Measurements from ENCODE around the gene ARID3C. TPM values are rescaled to one million over a fixed set of nuclear protein-coding genes. Genes with fewer than 3 reads are reported as not detected.

Gene ARID3C
- total and polyA plus RNA-seq, 2 experiments from 2014 or later = 0.49 TPM; not detected in 1

- Histone ChIP-seq H3K36me3 (ENCODE audit: insufficient read depth) (no peaks in the 10 kb centered on the region), H3K27me3 (ENCODE audit: insufficient read depth) (peaks cover 71% of the 10 kb centered on the region), H3K4me1 (ENCODE audit: insufficient read depth) (peaks cover 48% of the 10 kb centered on the region), H3K9me2 (ENCODE audit: insufficient read depth) (no peaks in the 10 kb centered on the region), H3K27ac (ENCODE audit: low read depth) (no peak overlapping the region), H3K4me2 (peak overlapping the region; percentile 90), H3K4me3 (peak overlapping the region; percentile 62), H3K79me2 (replicated peaks; ENCODE audit: insufficient read depth) (no peaks in the 10 kb centered on the region), H3F3A (replicated peaks; ENCODE audit: low read depth) (peaks cover 11% of the 10 kb centered on the region; the same call in 1 of the 2 replicates), H4K20me1 (replicated peaks; ENCODE audit: insufficient read depth) (peaks cover 7% of the 10 kb centered on the region; the same call in 1 of the 2 replicates), H2AFZ (peak overlapping the region; percentile 89; the same call in 1 of the 2 replicates)
- Mint-ChIP-seq H3K4me3 (peak overlapping the region; percentile 69), H3K4me1 (peaks cover 54% of the 10 kb centered on the region), H3K9me3 (no peaks in the 10 kb centered on the region), H3K36me3 (ENCODE audit: low read depth) (no peaks in the 10 kb centered on the region), H3K27ac (no peak overlapping the region), H3K27me3 (ENCODE audit: insufficient read depth, low read depth, poor library complexity) (peaks cover 54% of the 10 kb centered on the region)
- DNase-seq (ENCODE audit: low spot score) = peak; percentile 81
- ATAC-seq = peak; percentile 42
- no peak for TF ChIP-seq JUNB (IDR thresholded peaks at IDR 0.05; ENCODE audit: unreplicated experiment)
- TF ChIP-seq ETS1 (IDR thresholded peaks at IDR 0.05) = no peak
- no peak for TF ChIP-seq REST (IDR thresholded peaks at IDR 0.05; ENCODE audit: unreplicated experiment)
- TF ChIP-seq STAT1 (IDR thresholded peaks at IDR 0.05; ENCODE audit: unreplicated experiment) = no peak
- no peak for TF ChIP-seq ZNF114 (CRISPR knock-in tag; IDR thresholded peaks at IDR 0.05)
- TF ChIP-seq CREB1 (CRISPR knock-in tag; IDR thresholded peaks at IDR 0.05; ENCODE audit: low read depth) = no peak
These were observed 51.2 kb downstream of the ARID3C start for GRCh38 chr9:34577400-34578240.

GRCh38 chr9:34576597-34577399 lies 52.1 kb downstream of the ARID3C start:
- Histone ChIP-seq H3K9me2 (ENCODE audit: insufficient read depth) (no peaks in the 10 kb centered on the region), H3K4me1 (ENCODE audit: insufficient read depth) (peaks cover 48% of the 10 kb centered on the region), H3F3A (replicated peaks; ENCODE audit: low read depth) (peaks cover 11% of the 10 kb centered on the region; the same call in 1 of the 2 replicates), H3K36me3 (ENCODE audit: insufficient read depth) (no peaks in the 10 kb centered on the region), H3K27ac (ENCODE audit: low read depth) (no peak overlapping the region), H2AFZ (peak overlapping the region; percentile 76; the same call in 1 of the 2 replicates), H3K4me2 (peak overlapping the region; percentile 90), H3K27me3 (ENCODE audit: insufficient read depth) (peaks cover 63% of the 10 kb centered on the region), H3K79me2 (replicated peaks; ENCODE audit: insufficient read depth) (no peaks in the 10 kb centered on the region), H3K4me3 (peak overlapping the region; percentile 62), H4K20me1 (replicated peaks; ENCODE audit: insufficient read depth) (peaks cover 7% of the 10 kb centered on the region; the same call in 1 of the 2 replicates)
- Mint-ChIP-seq H3K4me1 (peaks cover 54% of the 10 kb centered on the region), H3K4me3 (peak overlapping the region; percentile 69), H3K27ac (no peak overlapping the region), H3K27me3 (ENCODE audit: insufficient read depth, low read depth, poor library complexity) (peaks cover 51% of the 10 kb centered on the region), H3K9me3 (no peaks in the 10 kb centered on the region), H3K36me3 (ENCODE audit: low read depth) (no peaks in the 10 kb centered on the region)
- peak; percentile 38 for ATAC-seq
- DNase-seq (ENCODE audit: low spot score) = peak; percentile 78
- TF ChIP-seq REST (IDR thresholded peaks at IDR 0.05; ENCODE audit: unreplicated experiment) (peak; percentile 50), EZH2 (IDR thresholded peaks at IDR 0.05; ENCODE audit: low read depth, unreplicated experiment) (peak; percentile 56), CTCF (conservative IDR thresholded peaks at IDR 0.05; ENCODE audit: low read depth in 2 of 2) (no peak)

Measured in GM23338 (cell line).